HEK293 (cell line): Measurements from ENCODE around the gene WNT9B.

Source experiments
- GFI1B ChIP-seq: fragments of 450-650 bp; formaldehyde crosslinking; IDR thresholded peaks from 2 replicates; pipeline ENCODE4 v1.5.1; 2016; ENCODE audit warnings: missing biosample characterization, missing genetic modification characterization
- KLF16 ChIP-seq: fragments of 450-650 bp; formaldehyde crosslinking; IDR thresholded peaks from 2 replicates; pipeline ENCODE4 v1.5.1; 2017; ENCODE audit warnings: missing biosample characterization, missing genetic modification characterization
- WT1 ChIP-seq: fragments of 450-650 bp; formaldehyde crosslinking; IDR thresholded peaks from 2 replicates; pipeline ENCODE4 v1.5.1; 2016; ENCODE audit warnings: missing biosample characterization, missing genetic modification characterization
- YY2 ChIP-seq: fragments of 450-650 bp; formaldehyde crosslinking; IDR thresholded peaks from 2 replicates; pipeline ENCODE4 v1.5.1; 2016; ENCODE audit warnings: missing biosample characterization, missing genetic modification characterization
- ZBTB1 ChIP-seq: fragments of 450-650 bp; formaldehyde crosslinking; IDR thresholded peaks from 2 replicates; pipeline ENCODE4 v1.5.1; 2016; ENCODE audit warnings: missing biosample characterization, missing genetic modification characterization
- ZNF138 ChIP-seq: fragments of 450-650 bp; formaldehyde crosslinking; IDR thresholded peaks from 2 replicates; pipeline ENCODE4 v1.5.1; 2016; ENCODE audit warnings: missing biosample characterization, missing genetic modification characterization, borderline replicate concordance
- ZNF174 ChIP-seq: fragments of 450-650 bp; formaldehyde crosslinking; IDR thresholded peaks from 2 replicates; pipeline ENCODE4 v1.5.0; 2017; ENCODE audit warnings: missing biosample characterization, mild to moderate bottlenecking, missing genetic modification characterization
- ZNF558 ChIP-seq: fragments of 450-650 bp; formaldehyde crosslinking; IDR thresholded peaks from 2 replicates; pipeline ENCODE4 v1.5.1; 2016; ENCODE audit warnings: missing biosample characterization, missing genetic modification characterization
- ZNF561 ChIP-seq: fragments of 450-650 bp; IDR thresholded peaks from 2 replicates; pipeline ENCODE4 v1.5.1; 2018; ENCODE audit warnings: missing biosample characterization, missing genetic modification characterization, borderline replicate concordance
- ZNF600 ChIP-seq: fragments of 450-650 bp; formaldehyde crosslinking; IDR thresholded peaks from 2 replicates; pipeline ENCODE4 v1.5.1; 2016; ENCODE audit warnings: missing biosample characterization, missing genetic modification characterization
- ZNF791 ChIP-seq: fragments of 450-650 bp; formaldehyde crosslinking; IDR thresholded peaks from 2 replicates; pipeline ENCODE4 v1.5.1; 2016; ENCODE audit warnings: missing biosample characterization, missing genetic modification characterization
- TF ChIP-seq, protein P1 (sequence below): fragments of 450-650 bp; formaldehyde crosslinking; IDR thresholded peaks from 2 replicates; pipeline ENCODE4 v1.5.1; 2016; ENCODE audit warnings: missing biosample characterization, missing genetic modification characterization
- TF ChIP-seq, protein P2 (sequence below): fragments of 450-650 bp; formaldehyde crosslinking; IDR thresholded peaks from 2 replicates; pipeline ENCODE4 v1.5.1; 2016; ENCODE audit warnings: missing biosample characterization, missing genetic modification characterization

DNA sequence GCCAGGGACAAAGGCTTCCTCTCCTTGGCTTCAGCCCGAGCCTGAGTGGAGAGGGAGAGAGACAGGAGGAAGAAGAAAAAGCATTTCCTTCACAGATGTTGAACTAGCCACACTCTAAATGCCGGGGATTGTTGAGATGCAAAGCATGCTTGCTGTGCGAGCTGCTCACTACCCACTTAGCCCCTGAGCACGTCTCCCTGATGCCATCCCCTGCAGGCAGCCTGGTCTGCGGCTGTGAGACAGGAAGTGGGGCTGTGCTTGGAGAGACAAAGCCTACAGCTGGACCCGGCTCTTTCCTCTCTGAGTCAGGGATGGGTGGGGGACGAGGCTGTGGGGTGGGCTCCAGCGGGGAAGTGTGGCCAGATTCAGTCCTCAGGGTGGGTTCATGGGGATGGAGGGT is 13.7 kb downstream of the WNT9B start:
- TF ChIP-seq YY2, result no peak
- TF ChIP-seq, protein P1, sequence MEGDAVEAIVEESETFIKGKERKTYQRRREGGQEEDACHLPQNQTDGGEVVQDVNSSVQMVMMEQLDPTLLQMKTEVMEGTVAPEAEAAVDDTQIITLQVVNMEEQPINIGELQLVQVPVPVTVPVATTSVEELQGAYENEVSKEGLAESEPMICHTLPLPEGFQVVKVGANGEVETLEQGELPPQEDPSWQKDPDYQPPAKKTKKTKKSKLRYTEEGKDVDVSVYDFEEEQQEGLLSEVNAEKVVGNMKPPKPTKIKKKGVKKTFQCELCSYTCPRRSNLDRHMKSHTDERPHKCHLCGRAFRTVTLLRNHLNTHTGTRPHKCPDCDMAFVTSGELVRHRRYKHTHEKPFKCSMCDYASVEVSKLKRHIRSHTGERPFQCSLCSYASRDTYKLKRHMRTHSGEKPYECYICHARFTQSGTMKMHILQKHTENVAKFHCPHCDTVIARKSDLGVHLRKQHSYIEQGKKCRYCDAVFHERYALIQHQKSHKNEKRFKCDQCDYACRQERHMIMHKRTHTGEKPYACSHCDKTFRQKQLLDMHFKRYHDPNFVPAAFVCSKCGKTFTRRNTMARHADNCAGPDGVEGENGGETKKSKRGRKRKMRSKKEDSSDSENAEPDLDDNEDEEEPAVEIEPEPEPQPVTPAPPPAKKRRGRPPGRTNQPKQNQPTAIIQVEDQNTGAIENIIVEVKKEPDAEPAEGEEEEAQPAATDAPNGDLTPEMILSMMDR (tag by site-specific recombination), result no peak
- TF ChIP-seq ZNF174, result no peak
- TF ChIP-seq ZNF561 (tag by site-specific recombination), result no peak
- TF ChIP-seq, protein P2, sequence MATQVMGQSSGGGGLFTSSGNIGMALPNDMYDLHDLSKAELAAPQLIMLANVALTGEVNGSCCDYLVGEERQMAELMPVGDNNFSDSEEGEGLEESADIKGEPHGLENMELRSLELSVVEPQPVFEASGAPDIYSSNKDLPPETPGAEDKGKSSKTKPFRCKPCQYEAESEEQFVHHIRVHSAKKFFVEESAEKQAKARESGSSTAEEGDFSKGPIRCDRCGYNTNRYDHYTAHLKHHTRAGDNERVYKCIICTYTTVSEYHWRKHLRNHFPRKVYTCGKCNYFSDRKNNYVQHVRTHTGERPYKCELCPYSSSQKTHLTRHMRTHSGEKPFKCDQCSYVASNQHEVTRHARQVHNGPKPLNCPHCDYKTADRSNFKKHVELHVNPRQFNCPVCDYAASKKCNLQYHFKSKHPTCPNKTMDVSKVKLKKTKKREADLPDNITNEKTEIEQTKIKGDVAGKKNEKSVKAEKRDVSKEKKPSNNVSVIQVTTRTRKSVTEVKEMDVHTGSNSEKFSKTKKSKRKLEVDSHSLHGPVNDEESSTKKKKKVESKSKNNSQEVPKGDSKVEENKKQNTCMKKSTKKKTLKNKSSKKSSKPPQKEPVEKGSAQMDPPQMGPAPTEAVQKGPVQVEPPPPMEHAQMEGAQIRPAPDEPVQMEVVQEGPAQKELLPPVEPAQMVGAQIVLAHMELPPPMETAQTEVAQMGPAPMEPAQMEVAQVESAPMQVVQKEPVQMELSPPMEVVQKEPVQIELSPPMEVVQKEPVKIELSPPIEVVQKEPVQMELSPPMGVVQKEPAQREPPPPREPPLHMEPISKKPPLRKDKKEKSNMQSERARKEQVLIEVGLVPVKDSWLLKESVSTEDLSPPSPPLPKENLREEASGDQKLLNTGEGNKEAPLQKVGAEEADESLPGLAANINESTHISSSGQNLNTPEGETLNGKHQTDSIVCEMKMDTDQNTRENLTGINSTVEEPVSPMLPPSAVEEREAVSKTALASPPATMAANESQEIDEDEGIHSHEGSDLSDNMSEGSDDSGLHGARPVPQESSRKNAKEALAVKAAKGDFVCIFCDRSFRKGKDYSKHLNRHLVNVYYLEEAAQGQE (tag by site-specific recombination), result no peak
- TF ChIP-seq ZNF558, result no peak
- TF ChIP-seq ZBTB1 (tag by site-specific recombination), result no peak
- no peak for TF ChIP-seq ZNF138 (tag by site-specific recombination)
- no peak for TF ChIP-seq WT1
- no peak for TF ChIP-seq ZNF600 (tag by site-specific recombination)
- TF ChIP-seq ZNF791 (tag by site-specific recombination), result no peak
- TF ChIP-seq GFI1B (tag by site-specific recombination), result no peak
- no peak for TF ChIP-seq KLF16
